H4 (cell line): ENCODE results near the gene RAPGEF5. TPM values are rescaled to one million over a fixed set of nuclear protein-coding genes. Genes with fewer than 3 reads are reported as not detected.
"Not testable (repeated sequence)": the region's sequence is repeated elsewhere in the genome, so short reads cannot be mapped to it uniquely, and the experiment has no call there.

Source experiments
- DNase-seq: peaks from one replicate; pipeline ENCODE4 v3.0.0-alpha.2; 2015; ENCODE audit warnings: low spot score
- total RNA-seq: library from RNA; depleted of rRNA; stranded (reverse); fragments of >200 nt; shearing (Covaris generic); gene quantifications from 2 replicates; pipeline ENCODE4 v1.2.3, GENCODE V29; 2014; rRNA removed

The RAPGEF5 gene
- total RNA-seq, 1 experiment from 2014 or later = 0.85 TPM

DNA sequence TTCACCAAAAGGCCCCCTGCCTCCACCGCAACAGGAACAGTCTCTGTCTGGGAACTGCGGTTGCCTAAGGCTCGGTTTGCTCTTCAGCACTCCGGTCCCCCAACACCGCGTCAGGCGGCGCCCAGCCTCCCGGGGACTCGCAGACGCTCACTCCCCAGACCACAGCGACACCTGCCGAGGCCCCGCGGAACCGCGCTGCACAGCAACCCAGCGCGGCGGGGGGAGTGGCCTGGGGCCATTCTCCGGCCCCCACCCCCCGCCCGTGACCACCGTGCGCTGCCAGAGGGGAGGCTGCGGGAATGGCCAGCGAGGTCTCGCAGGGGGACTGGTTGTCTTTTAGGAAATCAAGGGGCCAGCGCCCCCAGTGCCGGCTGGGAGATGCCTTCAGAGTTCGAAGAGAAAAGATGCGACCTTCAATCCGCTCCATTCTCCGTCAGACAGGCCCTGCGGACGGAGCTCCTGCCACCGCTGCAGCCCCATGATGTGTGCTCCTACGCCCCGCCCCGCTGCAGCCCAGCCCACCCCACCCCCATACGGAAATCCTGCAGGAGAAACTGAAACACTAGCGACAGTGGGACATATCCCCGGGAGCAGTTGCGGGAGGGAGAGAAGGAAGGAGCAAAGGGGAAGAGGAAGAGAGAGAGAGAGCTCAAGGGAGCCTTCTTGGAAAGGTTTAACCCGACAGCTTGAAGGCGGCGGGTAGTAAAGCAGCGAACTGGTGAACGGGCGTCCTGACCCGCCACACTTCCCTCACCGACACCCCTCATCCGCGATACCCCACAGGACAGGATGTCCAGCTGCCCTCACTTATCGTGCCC, 273.9 kb downstream of the RAPGEF5 start:
- DNase-seq = peak; percentile 84

DNA sequence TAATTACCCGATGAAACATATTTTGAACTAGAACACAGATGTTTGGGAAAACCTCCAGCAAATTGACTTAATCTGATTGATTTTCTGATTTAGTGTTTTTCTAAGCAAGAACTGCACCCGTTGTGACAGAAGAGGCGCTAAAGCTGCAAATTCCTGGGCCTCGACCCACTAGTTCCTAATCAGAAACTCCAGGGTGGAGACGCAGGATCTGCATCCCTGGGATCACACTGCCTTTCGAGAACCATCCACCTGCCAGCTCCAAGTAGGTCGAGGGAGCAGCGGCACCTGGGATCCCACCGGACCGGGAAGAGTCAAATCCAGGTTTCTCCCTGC, 274.4 kb downstream of the RAPGEF5 start:
- no peak for DNase-seq

- DNase-seq = not testable (repeated sequence)
These were observed 276.7 kb downstream of the RAPGEF5 start for GRCh38 chr7:22080219-22080618.

DNA sequence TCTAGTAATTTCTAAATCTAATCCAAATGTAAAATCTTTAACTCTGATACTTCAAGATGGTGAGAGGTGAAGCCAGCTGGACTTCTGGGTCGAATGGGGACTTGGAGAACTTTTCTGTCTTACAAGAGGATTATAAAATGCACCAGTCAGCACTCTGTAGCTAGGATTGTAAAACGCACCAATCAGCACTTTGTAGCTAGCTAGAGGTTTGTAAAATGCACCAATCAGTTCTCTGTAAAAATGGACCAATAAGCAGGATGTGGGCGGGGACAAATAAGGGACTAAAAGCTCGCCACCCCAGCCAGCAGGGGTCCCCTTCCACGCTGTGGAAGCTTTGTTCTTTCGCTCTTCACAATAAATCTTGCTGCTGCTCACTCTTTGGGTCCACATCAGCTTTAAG, 278.1 kb downstream of the RAPGEF5 start:
- DNase-seq = not testable (repeated sequence)

- no peak for DNase-seq
These were observed 281.4 kb downstream of the RAPGEF5 start for GRCh38 chr7:22075561-22075960.

DNA sequence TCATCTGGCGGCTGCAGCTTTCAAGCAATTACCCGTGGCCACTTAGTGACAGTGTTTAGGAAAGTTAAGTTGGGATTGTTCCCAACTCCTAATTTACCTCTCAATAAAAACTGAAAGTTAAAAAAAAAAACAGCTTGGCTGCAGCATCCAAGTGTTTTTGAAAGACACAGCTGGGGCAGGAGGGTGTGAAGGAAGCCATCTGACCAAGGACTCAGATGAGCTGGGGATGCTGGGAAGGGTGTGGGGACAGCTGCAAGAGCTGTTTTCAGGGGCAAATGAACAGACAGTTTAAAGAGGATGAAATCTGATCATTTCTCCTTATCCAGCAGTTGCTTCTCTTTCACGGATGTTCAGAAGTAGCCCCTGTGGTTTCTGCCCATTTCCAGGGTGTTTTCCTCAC, 282.1 kb downstream of the RAPGEF5 start:
- DNase-seq = no peak

Other genes with a start within 250 kb of the RAPGEF5 start
- gene STEAP1B, start 143.0 kb upstream of the RAPGEF5 start, total RNA-seq = 1.0 and 1.1 TPM in 2 replicates